Activated B cell treated with CpG ODN at 0.5 μM for 24 hours (primary cell): Measurements from ENCODE around the gene EPS8L3. TPM values are rescaled to one million over a fixed set of nuclear protein-coding genes. Genes with fewer than 3 reads are reported as not detected.
"Not testable (repeated sequence)": the region's sequence is repeated elsewhere in the genome, so short reads cannot be mapped to it uniquely, and the experiment has no call there.

Source experiments
- ATAC-seq: fragments of 200-7000 bp; cut with Tn5 transposase; one replicate; pipeline ENCODE4 v1.10.0; 2021; ENCODE audit warnings: low read depth, mild to moderate bottlenecking, moderate library complexity
- CTCF ChIA-PET: fragments of 350-600 bp; sonication (Branson Sonifier 250); formaldehyde crosslinking; loops from one replicate; lab custom pipeline; 2021; ENCODE audit warnings: antibody characterized with exemption; lab: Charles Lee
- POLR2A ChIA-PET: fragments of 350-600 bp; sonication (Branson Sonifier 250); formaldehyde crosslinking; loops from one replicate; lab custom pipeline; 2021; ENCODE audit warnings: antibody characterized with exemption; lab: Charles Lee
- DNase-seq: peaks from one replicate; pipeline ENCODE4 v3.0.0; 2022
- H3K27ac Mint-ChIP-seq: one replicate; pipeline ENCODE4 v1.8.0; 2020; ENCODE audit warnings: mixed read lengths
- H3K27me3 Mint-ChIP-seq: one replicate; pipeline ENCODE4 v1.8.0; 2021; ENCODE audit warnings: mixed read lengths
- H3K36me3 Mint-ChIP-seq: one replicate; pipeline ENCODE4 v1.8.0; 2021; ENCODE audit warnings: low read depth, mixed read lengths
- H3K4me1 Mint-ChIP-seq: one replicate; pipeline ENCODE4 v1.8.0; 2021; ENCODE audit warnings: mixed read lengths
- H3K4me3 Mint-ChIP-seq: one replicate; pipeline ENCODE4 v1.8.0; 2020; ENCODE audit warnings: mild to moderate bottlenecking, mixed read lengths
- H3K9me3 Mint-ChIP-seq: one replicate; pipeline ENCODE4 v1.8.0; 2020; ENCODE audit warnings: mixed read lengths
- CTCF ChIP-seq: fragments of 200-600 bp; IDR thresholded peaks from one replicate; pipeline ENCODE4 v1.8.0; 2022; ENCODE audit warnings: antibody characterized with exemption, mild to moderate bottlenecking
- intact Hi-C: fragments of 100-400 bp; cut with micrococcal nuclease; formaldehyde crosslinking; loops from one replicate; pipeline ENCODE4 v1.15.1; 2024
- total RNA-seq: library from RNA; stranded (reverse); gene quantifications from 2 replicates; pipeline ENCODE4 v1.2.3, GENCODE V29; 2022

The EPS8L3 gene
- total RNA-seq, 1 donor from 2014 or later: not detected

GRCh38 chr1:109802901-109803561, 39.3 kb upstream of the EPS8L3 start:
- H3K4me1 Mint-ChIP-seq: peaks cover 10% of the 10 kb centered on the region
- intact Hi-C loops: no loop called here
- ChIA-PET CTCF (no interaction called here), POLR2A (no interaction called here)
- no peak for ATAC-seq
- no peaks in the 10 kb centered on the region for H3K9me3 Mint-ChIP-seq
- no peak for TF ChIP-seq CTCF
- H3K27ac Mint-ChIP-seq: no peak overlapping the region
- H3K36me3 Mint-ChIP-seq: no peaks in the 10 kb centered on the region
- DNase-seq: no peak
- H3K4me3 Mint-ChIP-seq: no peak overlapping the region
- H3K27me3 Mint-ChIP-seq: no peaks in the 10 kb centered on the region

- no peak overlapping the region for H3K27ac Mint-ChIP-seq
- CTCF ChIA-PET: no interaction called here
- ATAC-seq: no peak
- TF ChIP-seq CTCF: no peak
- POLR2A ChIA-PET: no interaction called here
- no peak for DNase-seq
- intact Hi-C loops: no loop called here
- no peak overlapping the region for H3K4me3 Mint-ChIP-seq
- H3K36me3 Mint-ChIP-seq: no peaks in the 10 kb centered on the region
- H3K4me1 Mint-ChIP-seq: peaks cover 4% of the 10 kb centered on the region
- H3K27me3 Mint-ChIP-seq: no peaks in the 10 kb centered on the region
- H3K9me3 Mint-ChIP-seq: no peaks in the 10 kb centered on the region
Observed at GRCh38 chr1:109802136-109802900, 38.6 kb upstream of the EPS8L3 start.

GRCh38 chr1:109801791-109802135, 38.0 kb upstream of the EPS8L3 start:
- Mint-ChIP-seq H3K27me3 (no peaks in the 10 kb centered on the region), H3K4me1 (peaks cover under 1% of the 10 kb centered on the region), H3K36me3 (no peaks in the 10 kb centered on the region), H3K4me3 (no peak overlapping the region), H3K9me3 (no peaks in the 10 kb centered on the region), H3K27ac (no peak overlapping the region)
- POLR2A ChIA-PET: no interaction called here
- no peak for TF ChIP-seq CTCF
- intact Hi-C loops: no loop called here
- ATAC-seq (no peak), DNase-seq (no peak)
- CTCF ChIA-PET: no interaction called here

GRCh38 chr1:109800291-109800690, 36.6 kb upstream of the EPS8L3 start:
- H3K4me1 Mint-ChIP-seq: no peaks in the 10 kb centered on the region
- ATAC-seq: no peak
- POLR2A ChIA-PET: no interaction called here
- intact Hi-C loops: no loop called here
- DNase-seq: no peak
- TF ChIP-seq CTCF: no peak
- H3K27me3 Mint-ChIP-seq: no peaks in the 10 kb centered on the region
- CTCF ChIA-PET: no interaction called here
- no peak overlapping the region for H3K27ac Mint-ChIP-seq
- H3K36me3 Mint-ChIP-seq: no peaks in the 10 kb centered on the region
- no peak overlapping the region for H3K4me3 Mint-ChIP-seq
- no peaks in the 10 kb centered on the region for H3K9me3 Mint-ChIP-seq

- H3K9me3 Mint-ChIP-seq: no peaks in the 10 kb centered on the region
- H3K4me1 Mint-ChIP-seq: no peaks in the 10 kb centered on the region
- intact Hi-C loops: no loop called here
- no peak overlapping the region for H3K27ac Mint-ChIP-seq
- CTCF ChIA-PET: no interaction called here
- no peak for DNase-seq
- no peaks in the 10 kb centered on the region for H3K27me3 Mint-ChIP-seq
- ATAC-seq: no peak
- H3K4me3 Mint-ChIP-seq: no peak overlapping the region
- POLR2A ChIA-PET: no interaction called here
- TF ChIP-seq CTCF: no peak
- no peaks in the 10 kb centered on the region for H3K36me3 Mint-ChIP-seq
Observed at GRCh38 chr1:109799445-109799844, 35.7 kb upstream of the EPS8L3 start.

- ATAC-seq, intact Hi-C loops, DNase-seq, CTCF ChIA-PET, H3K36me3 Mint-ChIP-seq, H3K4me1 Mint-ChIP-seq, H3K9me3 Mint-ChIP-seq, H3K27me3 Mint-ChIP-seq, POLR2A ChIA-PET, H3K27ac Mint-ChIP-seq, H3K4me3 Mint-ChIP-seq: not testable (repeated sequence)
Observed at GRCh38 chr1:109797303-109797595, 33.5 kb upstream of the EPS8L3 start.
